Ovary (tissue), 9 donors: ENCODE data around the gene AADACL3. TPM values are rescaled to one million over a fixed set of nuclear protein-coding genes. Genes with fewer than 3 reads are reported as not detected.

Source experiments
- DNase-seq, 5 donors: peaks; one replicate each; pipeline ENCODE4 v3.0.0-alpha.2; 2019 to 2020
- H3K27ac ChIP-seq, 2 donors: fragments of 200-600 bp; one replicate each; pipeline versions ENCODE4 v1.5.1 to v1.8.0; 2019 to 2022
- H3K27me3 ChIP-seq: fragments of 200-600 bp; one replicate; pipeline ENCODE4 v1.8.0; 2022
- H3K36me3 ChIP-seq: fragments of 200-600 bp; sonication (generic); one replicate; pipeline ENCODE4 v1.5.1; 2019
- H3K4me1 ChIP-seq: one replicate; pipeline ENCODE4 v1.8.1; 2013; ENCODE audit warnings: mild to moderate bottlenecking, moderate library complexity; ENCODE audit not compliant: insufficient read depth
- H3K4me3 ChIP-seq: fragments of 200-600 bp; sonication (generic); one replicate; pipeline ENCODE4 v1.5.1; 2017
- H3K9me3 ChIP-seq, 2 donors: fragments of 200-600 bp in 1 of 2; sonication (generic) in 1 of 2; one replicate each; pipeline versions ENCODE4 v1.5.1 to v1.8.1; 2013 to 2019; ENCODE audit warnings: mild to moderate bottlenecking in 1 of 2, moderate library complexity in 1 of 2
- CTCF ChIP-seq, 3 donors: fragments of 450-650 bp in 2 of 3; fragments of 200-600 bp in 1 of 3; IDR thresholded peaks; one replicate each; pipeline versions ENCODE4 v1.5.1 to v1.8.0; 2016 to 2022; ENCODE audit warnings: antibody characterized with exemption in 3 of 3, mild to moderate bottlenecking in 1 of 3
- EP300 ChIP-seq: sonication (generic); formaldehyde crosslinking; IDR thresholded peaks from one replicate; pipeline ENCODE4 v1.6.1; 2017; ENCODE audit warnings: antibody characterized with exemption
- POLR2A ChIP-seq: fragments of 450-650 bp; IDR thresholded peaks from one replicate; pipeline ENCODE4 v1.6.1; 2017; ENCODE audit warnings: antibody characterized with exemption, mild to moderate bottlenecking, moderate library complexity
- WGBS, 3 donors: extraction: QIAGEN DNeasy Blood & Tissue Kit in 1 of 3; methylation state at CpG; one replicate each; pipeline versions ENCODE4 v1.1.5 to v1.1.7; 2013 to 2017; 5-methylcytosine and 5-hydroxymethylcytosine counted together
- intact Hi-C, 4 donors: fragments of 100-400 bp; cut with DNase I; formaldehyde crosslinking; loops; one replicate each; pipeline versions ENCODE4 v1.11.0 to v1.15.1; 2022 to 2023
- polyA plus RNA-seq, 2 donors: library from polyadenylated mRNA; stranded (reverse); fragments of 200-250 nt in 1 of 2; fragments of 350-450 nt in 1 of 2; fragmentation: Illumina TruSeq in 1 of 2; extraction: RNeasy Lipid Tissue Mini Kit (QIAGEN cat#74804) in 1 of 2; gene quantifications; one replicate each; pipeline ENCODE4 v1.2.3, GENCODE V29; 2013 to 2014
- total RNA-seq, 7 donors: library from RNA; depleted of rRNA in 2 of 7; stranded (reverse); fragments of >200 nt in 2 of 7; fragmentation: NEBNext Ultra II Directional in 3 of 7; extraction: Animal tissue kit (Norgen Biotek cat#: 25700) in 3 of 7; gene quantifications; one replicate each; pipeline versions ENCODE4 v1.1.0 to v1.2.4, GENCODE V29; 2016 to 2023
- donor health status: DM: no; HTN: no; CAD: no; lungs with moderate emphysema.
- donor health status: DM: no; HTN: no; CAD: no.
- donor health status: Bipolar disorder and iron deficiency.
- donor health status: DM: yes; HTN: yes; CAD: no.
- donor health status: DM: no; HTN: no; CAD: no.
- donor health status: DM: yes; HTN: yes; CAD: no.

The AADACL3 gene
- total and polyA plus RNA-seq, 9 donors, result not detected

DNA sequence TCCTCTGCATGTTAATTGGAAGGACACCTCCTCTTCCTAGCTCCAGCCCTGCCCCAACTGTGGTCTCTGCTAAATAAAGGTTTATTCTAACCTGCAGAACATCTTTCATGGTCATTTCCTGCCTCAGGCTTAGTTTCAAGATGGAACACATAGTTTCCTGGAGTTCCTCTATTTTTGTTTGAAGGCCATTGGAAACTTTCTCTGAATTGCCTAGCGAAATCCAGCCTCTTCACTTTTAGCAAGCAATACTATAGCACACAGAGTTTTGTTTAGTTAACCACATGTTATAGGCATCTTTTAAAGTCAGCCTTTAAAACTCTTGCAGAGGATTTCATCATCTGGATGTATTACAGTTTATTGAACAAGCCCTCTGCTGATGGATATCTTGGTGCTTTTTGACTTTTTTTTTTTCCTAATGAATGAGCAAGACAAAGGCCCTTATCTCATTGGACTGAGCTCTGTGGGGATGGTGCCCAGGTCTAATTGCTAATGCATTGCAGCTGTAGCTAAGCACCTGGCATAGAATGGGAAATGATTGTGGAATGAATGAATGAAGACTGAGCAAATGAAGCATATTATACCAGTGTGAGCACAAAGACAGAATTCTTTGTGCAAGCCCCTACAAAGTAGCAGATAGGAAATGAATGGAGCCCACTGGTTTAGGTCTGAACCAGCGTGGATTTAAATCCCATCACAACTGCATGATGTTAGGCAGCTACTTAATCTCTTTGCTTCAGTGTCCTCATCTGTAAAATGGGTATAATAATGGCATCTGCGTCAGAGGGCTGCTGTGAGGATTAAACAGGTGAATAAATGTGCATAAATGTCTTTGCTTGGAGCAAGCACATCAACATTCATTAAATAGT is 29.4 kb downstream of the AADACL3 start:
- intact Hi-C loops, result no loop called here
- TF ChIP-seq EP300, result no peak
- no peak for TF ChIP-seq CTCF (IDR thresholded peaks at IDR 0.05)
- TF ChIP-seq POLR2A, result no peak
- Histone ChIP-seq H3K9me3 (no peaks in the 10 kb centered on the region), H3K36me3 (no peaks in the 10 kb centered on the region), H3K27me3 (no peaks in the 10 kb centered on the region), H3K4me3 (no peak overlapping the region), H3K27ac (no peak overlapping the region), H3K4me1 (no peaks in the 10 kb centered on the region)
- 67 to 73% (median 70%) methylated on average over 3 of the region's 3 CpGs for WGBS, 3 donors
- DNase-seq, result no peak

DNA sequence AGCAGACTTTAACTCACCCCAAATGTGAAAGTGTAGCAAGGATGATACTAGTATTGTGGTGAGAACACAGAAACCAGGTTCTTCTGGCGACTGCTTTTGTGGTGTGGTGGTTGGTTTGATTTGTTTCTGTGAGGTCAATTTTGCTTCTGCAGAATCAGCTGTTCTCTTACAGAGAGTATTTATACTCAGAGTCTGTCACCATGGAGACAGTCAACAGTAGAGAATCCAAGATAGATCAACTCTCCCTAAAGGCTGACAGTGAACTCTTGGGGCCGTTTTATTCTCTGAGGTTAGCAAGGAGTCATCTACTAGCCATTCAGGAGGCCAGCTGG is 30.0 kb downstream of the AADACL3 start, which contains the start of gene CFAP107:
TSS of gene CFAP107 (plus strand) at position 209 of the 332 bp plus-strand sequence. CDS start 231 bp downstream, outside the sequence.
- WGBS, 3 donors, result 14 to 40% (median 31%) methylated on average over 2 of the region's 2 CpGs

DNA sequence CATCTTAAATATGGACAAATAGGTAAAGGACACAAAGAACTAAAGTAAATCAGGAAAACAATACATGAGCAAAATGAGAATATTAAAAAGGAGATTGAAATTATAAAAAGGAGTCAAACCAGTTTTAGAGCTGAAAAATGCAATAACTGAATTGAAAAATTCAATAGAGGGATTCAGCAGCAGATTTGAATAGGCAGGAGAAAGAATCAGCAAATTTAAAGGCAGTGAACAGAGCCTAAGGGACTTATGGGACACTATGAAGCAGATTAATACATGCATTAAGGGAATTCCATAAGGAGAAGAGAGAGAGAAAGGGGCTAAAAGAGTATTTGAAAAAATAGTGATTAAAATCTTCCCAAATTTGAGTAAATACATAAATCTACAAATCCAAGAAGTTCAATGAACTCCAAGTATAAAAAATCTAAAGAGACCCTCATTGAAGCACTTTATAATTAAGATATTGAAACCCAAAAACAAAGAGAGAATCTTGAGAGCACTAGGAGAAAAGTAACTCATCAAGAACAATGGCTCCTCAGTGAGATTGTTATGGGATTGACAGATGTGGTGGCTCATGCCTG is 33.0 kb downstream of the AADACL3 start:
- H3K36me3 ChIP-seq, result no peaks in the 10 kb centered on the region
- no peak overlapping the region for H3K4me3 ChIP-seq
- H3K9me3 ChIP-seq, result no peaks in the 10 kb centered on the region
- intact Hi-C loops, result no loop called here
- no peak overlapping the region for H3K27ac ChIP-seq
- TF ChIP-seq POLR2A (no peak), CTCF (IDR thresholded peaks at IDR 0.05) (no peak), EP300 (no peak)
- H3K4me1 ChIP-seq, result no peaks in the 10 kb centered on the region
- no peaks in the 10 kb centered on the region for H3K27me3 ChIP-seq
- DNase-seq, result no peak

More for the DNA sequence above, 30.0 kb downstream of the AADACL3 start, which contains the start of gene CFAP107:
- Histone ChIP-seq H3K27ac (no peak within 1 kb of the TSS), H3K4me1 (no peaks in the 10 kb centered on the region), H3K27me3 (no peaks in the 10 kb centered on the region), H3K36me3 (no peaks in the 10 kb centered on the region), H3K4me3 (no peak within 1 kb of the TSS), H3K9me3 (no peaks in the 10 kb centered on the region)
- DNase-seq, result no peak
- no peak for TF ChIP-seq EP300
- intact Hi-C loops, result no loop called here

DNA sequence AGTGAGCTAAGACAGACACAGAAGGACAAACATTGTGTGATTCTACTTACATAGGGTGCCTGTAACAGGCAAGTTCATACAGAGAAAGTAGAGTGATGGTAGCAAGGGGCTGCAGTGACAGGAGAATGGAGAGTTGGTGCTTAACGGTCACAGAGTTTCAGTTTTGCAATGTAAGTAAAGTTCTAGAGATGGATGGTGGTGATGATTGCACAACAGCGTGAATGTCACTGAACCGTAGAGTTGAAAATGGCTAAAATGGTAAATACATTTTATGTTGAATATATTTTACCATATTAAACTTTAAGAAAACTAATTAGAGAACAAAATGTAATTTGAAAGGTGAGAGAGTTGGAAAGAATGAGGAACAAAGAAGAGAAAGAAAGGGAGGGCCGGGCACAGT is 38.8 kb downstream of the AADACL3 start:
- WGBS, 3 donors, result 81 to 86% (median 81%) methylated on average over 4 of the region's 4 CpGs

More for the DNA sequence above, 38.8 kb downstream of the AADACL3 start:
- no peak overlapping the region for H3K27ac ChIP-seq
- H3K9me3 ChIP-seq, result no peaks in the 10 kb centered on the region
- no peaks in the 10 kb centered on the region for H3K36me3 ChIP-seq
- DNase-seq, result no peak
- no peak overlapping the region for H3K4me3 ChIP-seq
- intact Hi-C loops, result no loop called here
- no peaks in the 10 kb centered on the region for H3K4me1 ChIP-seq
- no peak for TF ChIP-seq CTCF (IDR thresholded peaks at IDR 0.05)
- TF ChIP-seq EP300, result no peak
- no peak for TF ChIP-seq POLR2A
- H3K27me3 ChIP-seq, result no peaks in the 10 kb centered on the region
